Islet of Langerhans (tissue), 1 donor: ENCODE data around the gene CRIP1.

Experiments used
- FAIRE-seq: peaks from one replicate; lab custom pipeline; 2011; peaks lifted over from hg19 to GRCh38; lab: Jason Lieb, UNC

Gene CRIP1

DNA sequence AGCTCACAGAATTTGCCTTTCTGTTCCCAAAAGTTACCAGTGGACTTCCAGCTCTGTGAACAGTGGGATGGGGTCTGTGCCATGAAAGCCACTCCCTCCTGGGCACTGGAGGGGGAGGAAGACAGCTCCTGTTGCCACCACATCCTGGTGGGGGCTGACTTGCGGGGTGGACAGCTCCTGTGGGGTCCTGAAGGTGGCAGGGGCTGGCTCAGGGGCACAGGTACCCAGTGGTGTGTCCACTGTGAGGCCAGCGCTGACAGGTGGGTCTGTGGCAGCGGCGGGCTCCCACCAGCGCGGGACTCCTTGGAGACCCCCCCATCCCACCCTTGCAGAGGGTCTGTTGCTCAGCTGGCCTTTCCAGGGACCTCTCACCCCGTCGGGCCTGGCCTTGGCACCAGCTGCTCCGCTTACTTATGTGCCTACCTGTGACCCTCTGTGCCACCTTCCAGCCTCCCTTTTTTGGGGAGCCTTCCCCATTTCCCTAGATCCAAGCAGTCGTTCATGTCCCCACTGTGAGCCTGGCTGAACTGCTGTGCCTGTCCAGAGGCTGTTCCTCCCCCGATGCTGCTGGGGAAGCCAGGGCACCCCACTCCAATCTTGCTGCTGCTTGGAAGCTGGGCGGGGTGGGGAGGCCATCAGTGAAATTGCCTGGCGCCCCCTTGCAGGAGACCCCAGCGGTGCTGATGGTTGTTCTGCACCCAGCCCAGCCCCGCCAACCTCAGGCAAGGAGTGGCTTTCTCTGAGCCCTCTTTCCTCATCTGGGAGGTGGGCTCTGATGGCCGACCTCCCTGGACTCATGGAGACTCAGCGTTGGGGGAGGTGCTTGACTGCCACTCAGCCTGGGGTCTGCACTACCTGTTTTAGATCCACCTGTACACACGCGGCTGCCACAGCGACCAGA is 6.5 kb downstream of the CRIP1 start:
- no peak for FAIRE-seq

DNA sequence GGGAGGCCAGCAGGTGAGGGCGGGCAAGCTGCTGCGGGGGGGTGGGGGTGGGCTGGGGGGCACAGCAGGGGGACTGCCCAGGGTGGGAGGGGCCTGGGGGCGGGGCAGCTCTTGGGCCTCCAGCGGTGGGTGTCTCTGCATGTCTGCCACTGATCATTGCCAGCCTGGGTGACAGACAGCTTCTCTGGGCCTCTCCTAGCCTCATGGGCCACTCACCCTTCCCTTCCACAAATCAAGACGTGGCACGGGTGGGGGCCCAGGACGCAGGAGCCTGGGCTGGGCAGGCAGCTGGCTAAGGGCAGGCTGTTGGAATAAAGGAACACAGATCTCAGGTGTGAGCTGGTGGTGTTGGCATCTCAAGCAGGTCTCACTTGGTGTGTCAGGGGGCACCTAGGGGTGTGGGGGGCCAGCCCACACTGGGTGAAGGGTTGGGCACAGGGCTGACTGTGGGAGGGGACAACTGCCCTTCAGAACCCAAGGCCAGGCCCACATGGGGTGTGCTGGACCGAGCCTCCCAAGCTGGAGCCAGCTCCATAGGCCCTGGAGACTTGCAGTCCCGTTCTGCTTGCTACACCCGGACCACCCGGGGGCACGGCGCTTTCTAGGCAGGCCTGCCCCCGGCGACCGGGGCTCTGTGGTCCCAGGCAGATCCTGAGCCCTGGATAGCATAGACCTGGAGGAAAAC is 7.4 kb downstream of the CRIP1 start:
- no peak for FAIRE-seq

DNA sequence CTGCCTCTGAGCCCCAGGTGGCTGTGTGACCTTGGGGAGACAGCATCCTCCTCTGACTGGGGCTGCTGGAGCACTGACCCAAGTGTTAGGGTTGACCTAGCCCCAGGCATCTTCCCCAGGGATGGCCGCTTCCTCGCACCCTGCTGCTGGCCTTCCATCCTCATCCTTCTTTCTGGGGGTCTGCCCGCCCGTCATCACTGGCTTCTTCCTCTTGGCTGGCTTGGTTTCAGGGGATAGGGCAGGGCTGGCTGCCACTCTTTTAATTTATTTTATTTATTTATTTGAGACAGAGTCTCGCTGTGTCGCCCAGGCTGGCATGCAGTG is 7.9 kb downstream of the CRIP1 start:
- no peak for FAIRE-seq

DNA sequence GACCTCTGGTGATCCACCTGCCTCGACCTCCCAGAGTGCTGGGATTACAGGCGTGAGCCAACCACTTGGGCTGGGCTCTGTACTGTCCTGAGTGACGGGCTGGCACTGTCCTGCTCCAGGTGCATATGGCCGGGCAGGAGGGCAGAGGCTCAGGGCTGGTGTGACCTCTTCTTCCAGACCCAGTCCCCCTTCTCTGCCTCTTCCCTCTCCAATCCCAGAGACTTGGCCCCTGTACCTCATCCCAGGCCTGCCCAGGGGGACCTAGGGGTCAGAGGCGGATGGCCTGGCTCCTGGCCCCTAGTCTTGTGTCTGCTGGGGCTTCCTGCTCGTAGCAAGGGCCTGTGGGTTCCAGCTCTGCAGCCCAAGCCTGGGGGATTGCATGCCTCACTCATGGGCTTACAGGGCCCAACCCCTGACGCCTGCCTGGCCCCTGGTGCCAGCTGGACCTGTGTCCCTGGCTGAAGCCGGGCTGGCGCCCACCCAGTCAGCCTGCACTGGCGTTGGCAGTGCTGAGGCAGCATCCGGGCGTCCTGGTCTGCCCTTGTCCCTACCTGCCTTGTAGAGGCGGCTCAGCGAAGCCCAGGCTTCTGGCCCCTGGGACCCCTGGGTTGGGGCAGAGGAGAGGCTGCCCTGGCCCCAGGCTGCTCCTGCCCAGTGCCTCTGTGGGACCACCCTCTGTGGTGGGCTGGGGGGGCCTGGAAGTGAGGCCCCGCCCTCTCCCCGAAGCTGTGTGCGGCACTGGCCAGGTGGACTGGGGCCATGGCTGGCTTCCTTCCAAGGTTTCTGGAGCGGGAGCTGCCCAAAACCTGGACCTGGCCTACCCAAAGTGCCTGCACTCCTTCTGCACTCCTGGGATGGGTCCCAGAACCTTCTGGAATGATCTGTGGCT is 8.7 kb downstream of the CRIP1 start:
- FAIRE-seq, result no peak

DNA sequence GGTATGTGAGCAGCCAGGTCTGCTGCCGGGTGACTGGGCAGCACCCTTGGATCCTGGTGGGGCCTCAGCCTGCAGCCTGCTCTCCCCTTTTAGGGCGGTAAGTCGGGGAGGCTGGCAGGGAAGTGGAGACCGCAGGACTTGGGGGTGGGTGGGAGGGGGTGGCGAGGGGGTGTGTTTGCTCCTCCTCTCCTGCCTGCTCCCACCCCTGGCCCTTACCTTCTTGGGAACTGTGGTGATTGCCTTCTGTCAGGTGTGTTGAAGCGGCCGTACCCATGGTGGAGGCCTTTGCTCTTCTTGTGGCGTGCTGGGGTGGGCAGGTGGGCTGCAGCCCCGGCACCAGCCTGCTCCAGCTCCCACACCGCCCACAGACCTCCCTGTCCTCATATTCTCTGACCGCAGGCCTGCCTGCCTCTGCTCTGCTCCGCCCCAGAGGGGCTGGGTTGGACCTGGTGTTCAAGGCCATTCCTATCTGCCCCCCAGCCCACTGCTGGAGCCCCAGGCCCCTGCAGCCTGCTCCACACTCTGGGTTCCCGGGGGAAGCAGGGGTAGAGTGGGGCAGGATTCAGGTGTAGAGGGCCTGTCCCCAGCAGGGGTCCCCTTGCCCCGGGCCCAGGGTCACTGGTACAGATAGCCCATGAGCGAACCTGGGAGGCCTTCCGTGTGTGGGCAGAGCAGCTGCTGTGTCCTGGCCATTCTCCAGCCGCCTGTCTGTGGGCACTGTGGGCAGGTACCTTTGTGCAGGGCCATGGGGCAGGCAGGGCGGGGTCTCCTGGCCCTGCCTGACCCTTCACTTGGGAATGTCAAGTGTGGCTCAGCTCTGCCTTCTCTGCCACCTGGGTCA is 9.5 kb downstream of the CRIP1 start:
- FAIRE-seq, result no peak

DNA sequence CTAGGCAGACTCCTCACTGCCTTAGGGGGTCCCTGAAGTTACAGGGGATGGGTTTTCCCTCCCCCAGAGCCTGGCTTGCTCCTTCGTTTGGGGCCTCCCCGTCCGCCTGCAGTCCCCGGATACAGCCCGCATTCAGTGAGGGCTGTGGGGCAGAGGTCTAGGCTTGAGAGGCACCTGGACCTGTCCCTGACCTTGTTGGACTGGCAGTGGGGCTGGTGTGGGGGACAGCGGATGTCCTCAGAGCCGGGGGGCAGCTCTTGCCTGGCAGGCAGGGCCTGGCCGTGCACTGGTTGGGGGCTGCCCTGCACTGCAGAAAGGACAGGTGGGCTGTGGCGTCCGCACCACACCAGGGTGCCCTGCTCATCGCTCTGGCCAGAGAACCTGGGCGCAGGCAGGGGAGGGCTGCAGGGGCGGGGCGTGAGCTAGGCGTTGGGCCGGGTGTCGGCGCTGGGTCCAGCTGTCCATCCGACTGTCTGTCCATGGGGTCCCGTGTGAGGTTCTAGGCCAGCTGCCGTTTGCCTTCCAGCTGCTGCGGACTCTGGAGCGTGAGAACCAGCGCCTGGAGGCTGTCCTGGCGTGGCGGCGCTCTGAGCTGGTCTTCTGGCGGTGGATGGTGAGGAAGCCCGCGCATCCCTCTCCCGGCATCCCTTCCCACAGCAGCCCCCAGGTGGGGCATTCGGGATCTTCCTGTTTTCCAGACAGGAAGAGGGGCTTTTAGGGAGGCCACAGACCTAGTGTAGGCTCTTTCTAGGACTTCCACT is 10.3 kb downstream of the CRIP1 start:
- FAIRE-seq, result no peak

DNA sequence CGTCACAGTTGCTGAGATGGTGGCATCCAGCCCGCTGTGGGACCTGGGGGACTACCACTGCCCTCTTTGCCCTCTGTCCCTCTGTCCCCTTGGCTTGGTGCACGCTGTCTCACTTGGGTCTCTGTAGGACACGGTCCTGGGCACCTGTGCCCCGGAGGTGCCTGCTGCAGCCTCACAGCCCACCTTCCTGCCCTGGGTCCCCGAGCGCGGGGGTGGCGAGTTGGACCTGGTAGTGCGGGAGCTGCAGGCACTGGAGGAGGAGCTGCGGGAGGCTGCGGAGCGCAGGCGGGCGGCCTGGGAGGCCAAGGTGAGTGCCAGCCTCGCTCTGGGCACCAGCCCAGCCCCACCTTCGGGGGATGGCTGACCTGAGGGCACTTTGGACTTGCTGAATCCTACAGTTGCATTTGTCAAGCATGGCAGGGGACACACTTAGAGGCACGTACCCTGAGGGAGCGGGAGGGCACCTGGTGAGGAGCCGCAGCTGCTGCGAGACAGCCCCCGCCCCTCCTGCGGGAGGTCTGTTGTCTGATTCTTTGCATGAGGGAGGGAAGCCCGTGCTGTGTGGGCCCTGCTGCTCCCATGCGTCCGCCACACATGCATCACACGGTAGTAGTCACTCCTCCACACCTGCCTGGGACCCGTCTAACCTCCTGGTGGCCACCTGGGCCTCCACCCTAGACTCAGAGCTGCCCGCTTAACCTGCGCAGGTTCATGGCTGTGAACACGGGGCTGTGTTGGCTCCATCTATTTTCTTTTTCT is 11.2 kb downstream of the CRIP1 start:
- no peak for FAIRE-seq

DNA sequence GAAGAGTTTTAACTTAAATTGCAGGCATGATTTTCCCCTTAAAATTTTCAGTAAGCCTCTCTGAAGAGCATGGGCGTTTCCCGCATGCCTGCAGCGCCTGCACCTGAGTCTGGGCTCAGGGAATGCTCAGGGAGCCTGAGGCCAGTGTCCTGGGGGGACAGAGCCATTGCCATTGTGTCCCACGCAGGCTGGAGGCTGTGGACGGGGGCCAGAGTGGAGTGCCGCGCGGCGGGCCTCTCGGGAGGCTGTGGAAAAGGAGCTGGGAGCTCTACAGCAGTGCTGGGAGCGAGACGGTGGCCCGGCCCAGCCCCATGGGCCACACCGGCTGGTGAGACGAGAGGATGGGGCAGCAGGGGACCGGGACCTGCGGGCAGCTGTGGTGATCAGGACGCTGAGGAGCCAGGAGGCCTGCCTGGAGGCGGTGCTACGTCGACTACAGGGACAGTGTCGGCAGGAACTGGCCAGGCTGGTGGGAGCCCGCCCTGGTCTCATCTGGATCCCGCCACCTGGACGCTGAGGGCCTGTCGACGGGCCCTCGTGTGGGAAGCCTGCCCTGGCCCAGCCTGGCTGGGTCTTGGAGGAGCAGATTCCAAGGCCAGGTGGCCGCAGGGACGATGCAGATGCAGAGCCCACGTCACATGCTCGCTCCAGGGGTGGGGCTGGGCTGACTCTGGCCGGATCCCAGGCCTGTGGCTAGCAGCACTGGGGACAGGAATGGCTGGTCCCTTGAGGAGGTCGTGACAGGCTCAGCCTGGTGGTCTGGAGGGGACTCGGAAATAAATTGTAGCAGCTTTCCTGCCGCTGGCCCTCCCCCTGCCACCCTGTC is 12.0 kb downstream of the CRIP1 start:
- FAIRE-seq, result no peak

DNA sequence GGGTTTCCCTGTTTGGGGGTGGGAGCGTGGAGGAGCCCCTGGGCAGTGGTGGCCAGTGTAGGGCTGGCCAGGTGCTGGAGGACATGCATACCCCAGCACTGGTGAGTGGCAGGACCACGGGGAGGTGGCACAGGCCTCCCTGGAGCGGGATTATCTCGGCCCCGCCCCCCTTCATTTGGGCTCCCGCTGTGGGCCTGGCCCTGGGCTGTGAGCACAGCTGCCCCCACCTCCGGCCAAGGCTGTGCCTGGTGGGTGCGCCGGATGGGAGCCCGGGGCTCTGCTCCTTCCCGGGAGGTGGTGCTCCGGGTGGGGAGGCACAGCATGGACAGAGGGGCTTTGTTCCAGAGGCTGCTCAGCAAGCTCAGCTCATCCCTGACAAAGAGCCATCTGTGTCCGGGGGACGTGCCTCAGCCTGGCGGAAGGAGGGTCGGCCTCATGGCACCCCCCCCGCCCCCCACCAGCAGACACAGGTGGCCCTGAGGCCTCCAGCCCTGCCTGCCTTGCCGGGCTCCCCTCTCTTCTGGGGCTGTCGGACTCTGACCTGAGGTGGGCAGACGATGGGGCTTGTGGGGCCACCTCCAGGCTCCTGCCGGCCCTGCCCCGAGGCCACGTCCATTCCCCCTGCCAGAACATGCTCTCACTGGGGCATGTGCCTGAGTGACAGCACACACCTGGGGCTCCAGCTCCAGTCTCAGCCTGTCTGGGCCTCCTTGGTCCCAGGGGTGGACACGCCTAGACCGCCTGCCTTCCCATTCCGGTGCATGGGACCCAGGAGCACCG is 12.8 kb downstream of the CRIP1 start:
- no peak for FAIRE-seq

DNA sequence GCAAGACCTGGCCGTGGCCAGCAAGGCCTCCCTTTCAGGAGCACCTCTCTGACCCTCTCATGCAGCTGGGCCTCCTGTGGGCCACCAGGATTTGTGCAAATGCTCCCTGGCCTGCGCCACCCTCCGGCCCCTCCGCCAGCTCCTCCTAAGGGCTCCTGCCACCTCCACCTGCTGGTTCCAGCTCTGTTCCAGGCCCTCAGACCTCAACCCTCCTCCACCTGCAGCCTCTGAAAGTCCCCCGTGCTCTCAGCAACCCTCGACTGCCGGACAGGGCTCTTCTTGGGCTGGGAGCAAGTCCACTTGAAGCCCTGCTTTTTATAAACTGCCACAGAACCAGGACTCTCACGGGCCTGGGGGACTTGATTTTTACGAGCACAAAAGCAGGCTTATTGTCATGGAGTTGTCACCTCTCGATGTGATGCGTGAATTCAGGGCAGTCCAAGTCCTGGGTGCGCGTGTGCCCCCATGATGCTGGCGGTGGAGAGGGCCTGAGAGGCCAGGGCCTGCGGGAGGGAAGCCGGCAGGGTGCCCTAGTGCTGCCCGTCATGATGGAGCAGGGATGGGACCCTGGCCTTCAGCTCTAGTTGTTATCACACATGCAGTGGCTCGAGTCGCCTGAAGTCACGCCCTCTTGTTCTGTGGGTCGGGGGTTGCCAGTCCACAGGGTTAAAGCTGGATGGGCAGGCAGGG is 13.5 kb downstream of the CRIP1 start:
- no peak for FAIRE-seq

DNA sequence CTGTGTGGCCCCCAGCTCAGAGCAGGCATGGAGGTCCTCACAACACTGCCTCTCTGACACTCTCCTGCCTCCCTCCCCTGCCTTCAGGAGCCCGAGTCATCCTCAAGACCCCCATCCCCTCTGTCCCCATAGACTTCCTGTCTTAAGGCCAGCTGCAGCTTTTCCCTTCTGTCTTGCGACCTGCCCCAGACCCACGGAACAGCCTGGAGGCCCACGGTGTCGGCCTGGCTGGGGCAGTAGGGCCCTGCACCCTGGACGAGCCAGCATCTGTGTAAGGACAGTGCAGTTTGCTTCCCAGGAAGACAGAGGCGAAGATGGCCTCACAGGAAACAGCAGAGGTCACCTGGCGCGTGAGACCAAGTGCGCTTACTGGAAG is 14.0 kb downstream of the CRIP1 start:
- FAIRE-seq, result no peak

DNA sequence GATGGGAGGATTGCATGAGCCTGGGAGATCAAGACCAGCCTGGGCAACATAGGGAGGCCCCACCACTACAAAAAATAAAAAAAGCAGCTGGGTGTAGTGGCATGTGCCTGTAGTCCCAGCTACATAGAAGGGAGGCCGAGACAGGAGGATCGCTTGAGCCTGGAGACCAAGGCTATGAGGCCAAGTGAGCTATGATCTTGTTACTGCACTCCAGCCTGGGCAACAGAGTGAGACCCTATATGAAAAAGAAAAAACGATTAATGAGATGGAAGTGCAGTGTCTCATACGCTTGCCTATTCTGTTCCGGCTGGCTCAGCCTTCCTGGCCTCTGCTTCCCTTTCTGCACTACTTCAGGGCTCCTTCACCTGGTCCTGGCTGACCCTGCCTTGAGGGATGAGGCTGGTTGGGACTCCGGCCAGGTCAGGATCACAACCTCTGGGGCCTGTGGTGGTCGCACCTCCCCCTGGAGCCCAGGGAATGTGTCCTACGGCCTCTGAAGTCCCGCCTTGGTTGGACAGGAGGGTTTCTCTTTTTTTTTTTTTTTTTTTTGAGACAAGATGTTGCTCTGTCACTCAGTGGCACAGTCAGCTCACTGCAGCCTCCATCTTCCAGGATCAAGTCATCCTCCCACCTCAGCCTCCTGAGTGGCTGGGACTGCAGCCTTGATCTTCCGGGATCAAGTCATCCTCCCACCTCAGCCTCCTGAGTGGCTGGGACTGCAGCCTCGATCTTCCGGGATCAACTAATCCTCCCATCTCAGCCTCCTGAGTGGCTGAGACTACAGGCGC is 15.0 kb downstream of the CRIP1 start:
- FAIRE-seq, result no peak

DNA sequence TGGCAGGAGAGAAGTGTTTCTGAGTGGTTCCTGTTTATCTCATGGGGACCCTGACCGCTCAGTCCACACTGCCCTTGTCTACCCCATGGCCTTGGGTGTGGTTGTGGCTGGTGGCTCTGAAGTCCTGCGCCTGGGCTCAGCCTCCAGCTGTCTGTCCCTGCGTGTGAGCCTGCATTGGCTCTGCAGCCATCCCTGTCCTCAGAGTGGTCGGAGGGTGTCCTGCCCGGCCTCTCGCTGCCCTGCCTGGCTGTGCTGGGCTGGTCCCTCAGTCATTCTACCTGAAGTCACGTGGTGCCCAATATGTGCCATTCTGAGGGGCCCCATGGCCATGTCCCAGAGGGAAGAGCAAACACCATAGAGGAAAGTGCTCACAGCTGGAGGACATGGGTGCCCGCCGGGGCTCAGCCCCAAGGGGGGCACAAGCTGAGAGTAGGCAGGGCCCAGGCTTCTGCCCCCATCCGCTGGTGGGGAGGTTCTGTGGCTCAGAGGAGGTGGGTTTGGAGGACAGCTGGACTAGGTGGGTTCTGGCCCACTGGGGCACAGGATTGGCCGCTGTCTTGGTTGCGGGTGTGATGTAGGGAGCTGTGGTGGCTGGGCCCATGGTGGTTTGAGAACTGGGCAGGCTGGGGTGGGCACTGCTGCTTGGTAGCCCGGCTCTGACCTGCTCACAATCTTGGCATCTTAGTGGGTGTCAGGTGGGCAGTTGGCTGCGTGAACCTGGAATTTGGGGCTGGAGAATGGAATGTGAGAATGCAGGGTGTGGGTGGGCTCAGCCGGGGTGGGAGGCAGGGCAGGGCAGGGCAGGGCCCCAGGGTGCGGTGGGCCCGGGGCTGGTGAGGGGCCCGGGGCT is 16.0 kb downstream of the CRIP1 start:
- no peak for FAIRE-seq

DNA sequence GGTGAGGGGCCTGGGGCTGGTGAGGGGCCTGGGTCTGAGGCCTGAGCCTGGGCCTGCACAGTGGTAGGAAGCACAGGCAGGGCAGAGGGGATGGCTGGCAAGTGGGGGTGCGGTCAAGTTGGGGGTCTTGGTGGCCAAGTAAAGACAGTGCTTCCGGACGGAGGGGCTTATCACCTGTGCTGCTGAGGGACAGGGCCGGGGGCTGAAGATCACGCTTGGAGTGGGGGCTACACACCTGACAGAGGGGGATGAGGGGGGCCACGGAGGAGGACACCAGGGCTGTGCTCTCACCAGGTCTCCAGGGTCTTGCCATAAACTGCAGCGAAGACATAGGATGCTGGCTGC is 16.6 kb downstream of the CRIP1 start:
- FAIRE-seq, result no peak

DNA sequence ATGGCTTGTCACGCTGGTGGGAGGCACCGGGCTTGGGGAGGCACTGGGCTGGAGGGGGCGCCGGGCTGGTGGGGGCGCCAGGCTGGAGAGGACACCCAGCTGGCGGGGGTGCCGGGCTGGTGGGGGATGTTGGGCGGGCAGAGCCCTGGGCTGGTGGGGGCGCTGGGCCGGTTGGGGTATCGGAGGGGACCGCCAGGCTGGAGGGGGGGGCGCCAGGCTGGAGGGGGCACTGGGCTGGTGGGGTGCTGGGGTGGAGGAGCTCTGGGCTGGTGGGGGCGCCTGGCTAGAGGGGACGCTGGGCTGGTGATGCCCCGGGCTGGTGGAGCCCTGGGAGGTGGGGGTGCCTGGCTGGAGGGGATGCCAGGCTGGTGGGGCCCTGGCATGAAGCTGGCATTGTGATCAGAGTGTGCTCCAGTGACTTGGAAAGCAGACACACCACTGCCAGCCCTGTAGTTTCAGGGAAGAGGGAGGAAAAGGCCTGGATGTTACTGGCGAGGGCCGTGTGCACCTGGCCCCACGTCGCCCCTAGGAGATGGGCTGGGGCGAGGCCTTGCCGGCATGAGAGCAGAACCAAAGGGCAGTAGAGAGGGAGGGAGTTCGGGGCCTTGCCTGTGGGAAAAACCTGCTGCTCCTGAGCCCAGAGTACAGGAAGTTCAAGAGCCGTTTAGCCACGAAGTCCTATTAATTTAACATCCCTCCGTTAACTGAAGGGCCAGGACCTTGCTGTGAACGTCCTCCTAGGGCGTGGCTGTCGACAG is 17.4 kb downstream of the CRIP1 start:
- no peak for FAIRE-seq

DNA sequence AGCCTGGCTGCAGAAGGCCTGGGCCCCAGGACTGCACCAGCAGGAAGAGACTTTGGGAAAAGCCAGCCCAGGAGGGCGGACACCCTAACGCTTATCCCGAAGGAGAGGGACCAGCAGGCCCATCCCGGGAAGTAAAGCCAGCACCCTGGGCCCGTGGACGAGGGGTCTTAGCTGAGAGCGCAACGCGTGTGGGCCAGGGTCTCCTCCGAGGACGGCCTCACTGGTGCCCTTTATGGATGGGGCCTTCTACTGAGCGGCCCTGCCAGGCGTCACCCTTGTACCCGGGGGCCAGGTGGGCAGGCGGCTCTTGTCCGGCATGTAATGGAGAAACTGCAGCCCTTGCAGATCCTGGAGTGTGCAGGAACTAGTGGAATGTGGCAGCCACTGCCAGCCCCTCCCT is 18.4 kb downstream of the CRIP1 start:
- no peak for FAIRE-seq
